ENCODE data around the gene PDCD10.

DNA sequence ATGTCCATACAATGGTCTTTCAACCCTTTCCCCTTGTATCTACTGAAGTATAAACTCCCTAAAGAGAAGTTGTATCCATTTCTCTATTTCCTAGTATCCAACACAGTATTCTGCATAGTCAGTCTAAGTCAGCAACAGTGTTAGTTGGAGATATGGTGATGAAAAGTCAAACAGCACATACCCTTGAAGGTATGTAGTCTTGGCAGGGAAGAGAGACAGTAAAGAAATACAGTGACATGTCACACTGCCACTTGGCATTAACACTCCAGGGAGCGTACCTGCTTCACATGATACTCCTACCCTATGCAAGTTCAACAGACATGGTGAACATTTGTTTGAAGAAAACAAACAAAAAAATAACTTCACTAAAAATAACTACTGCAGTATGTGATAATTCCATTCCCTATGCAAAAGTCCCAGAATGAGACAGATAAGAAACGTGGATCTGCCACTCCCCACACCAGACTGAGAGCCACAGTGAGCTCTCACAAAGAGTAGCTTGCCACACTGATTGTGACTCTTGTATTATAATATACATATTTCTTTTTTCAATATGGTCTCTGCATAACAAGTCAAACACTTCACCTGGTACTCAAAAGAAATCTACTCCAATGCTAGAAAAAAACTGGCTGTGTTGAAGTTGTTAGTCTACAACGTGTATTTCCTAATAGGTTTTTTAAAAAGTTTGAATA is 5.9 kb downstream of the PDCD10 start:
- TF ChIP-seq YY1 (IDR thresholded peaks at IDR 0.05; ENCODE audit: insufficient read depth, insufficient read length) (no peak), ZNF274 (IDR thresholded peaks at IDR 0.05; ENCODE audit: low read depth, low read length) (no peak), SUZ12 (IDR thresholded peaks at IDR 0.05; ENCODE audit: extremely low read depth, insufficient read depth, insufficient read length) (no peak)

All from NT2/D1 (cell line).